ENCODE measurements around the gene RRM2.

Gene RRM2

DNA sequence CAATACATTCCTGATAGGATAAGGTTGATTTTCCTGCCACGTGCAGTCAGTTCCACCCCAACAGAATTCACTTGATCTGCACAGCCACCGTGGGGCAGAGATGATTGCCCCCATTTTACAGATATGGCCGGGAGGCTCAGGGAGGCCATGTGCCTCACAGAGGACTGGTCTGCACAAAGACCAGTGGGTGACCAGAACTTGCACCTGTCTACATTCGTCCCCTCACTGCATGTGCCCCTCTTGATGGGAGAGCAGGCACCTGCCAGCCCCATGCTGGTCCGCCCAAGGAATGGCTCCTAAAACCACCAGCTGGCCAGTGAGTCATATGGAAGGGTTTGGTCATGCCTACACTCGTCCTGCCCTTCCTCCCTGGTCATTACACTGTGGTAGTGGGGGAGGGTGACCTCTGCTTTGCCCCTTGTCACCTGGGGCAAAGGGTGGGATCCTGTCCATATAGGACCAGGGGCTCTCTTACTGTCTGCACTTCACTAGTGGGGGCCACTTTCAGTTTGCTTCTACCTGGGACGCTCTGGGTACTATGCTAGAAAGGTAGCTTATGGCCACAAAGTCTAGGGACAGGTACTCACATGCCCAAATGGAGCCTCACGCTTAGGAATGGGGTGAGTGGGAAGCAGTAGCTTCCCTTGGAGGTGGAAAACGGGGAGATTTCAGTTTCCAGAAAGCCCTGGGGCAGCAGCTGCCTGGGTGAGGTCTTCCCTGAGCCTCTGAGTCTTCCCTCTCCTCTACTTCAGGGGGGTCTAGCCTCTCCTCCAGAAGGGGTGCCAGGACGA is 14.7 kb downstream of the RRM2 start:
- DNase-seq (ENCODE audit: low spot score): no peak
- no peak overlapping the region for H3K27ac ChIP-seq
- H3K4me3 ChIP-seq: no peak overlapping the region
- TF ChIP-seq, protein P1, sequence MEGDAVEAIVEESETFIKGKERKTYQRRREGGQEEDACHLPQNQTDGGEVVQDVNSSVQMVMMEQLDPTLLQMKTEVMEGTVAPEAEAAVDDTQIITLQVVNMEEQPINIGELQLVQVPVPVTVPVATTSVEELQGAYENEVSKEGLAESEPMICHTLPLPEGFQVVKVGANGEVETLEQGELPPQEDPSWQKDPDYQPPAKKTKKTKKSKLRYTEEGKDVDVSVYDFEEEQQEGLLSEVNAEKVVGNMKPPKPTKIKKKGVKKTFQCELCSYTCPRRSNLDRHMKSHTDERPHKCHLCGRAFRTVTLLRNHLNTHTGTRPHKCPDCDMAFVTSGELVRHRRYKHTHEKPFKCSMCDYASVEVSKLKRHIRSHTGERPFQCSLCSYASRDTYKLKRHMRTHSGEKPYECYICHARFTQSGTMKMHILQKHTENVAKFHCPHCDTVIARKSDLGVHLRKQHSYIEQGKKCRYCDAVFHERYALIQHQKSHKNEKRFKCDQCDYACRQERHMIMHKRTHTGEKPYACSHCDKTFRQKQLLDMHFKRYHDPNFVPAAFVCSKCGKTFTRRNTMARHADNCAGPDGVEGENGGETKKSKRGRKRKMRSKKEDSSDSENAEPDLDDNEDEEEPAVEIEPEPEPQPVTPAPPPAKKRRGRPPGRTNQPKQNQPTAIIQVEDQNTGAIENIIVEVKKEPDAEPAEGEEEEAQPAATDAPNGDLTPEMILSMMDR (IDR thresholded peaks at IDR 0.05): no peak

DNA sequence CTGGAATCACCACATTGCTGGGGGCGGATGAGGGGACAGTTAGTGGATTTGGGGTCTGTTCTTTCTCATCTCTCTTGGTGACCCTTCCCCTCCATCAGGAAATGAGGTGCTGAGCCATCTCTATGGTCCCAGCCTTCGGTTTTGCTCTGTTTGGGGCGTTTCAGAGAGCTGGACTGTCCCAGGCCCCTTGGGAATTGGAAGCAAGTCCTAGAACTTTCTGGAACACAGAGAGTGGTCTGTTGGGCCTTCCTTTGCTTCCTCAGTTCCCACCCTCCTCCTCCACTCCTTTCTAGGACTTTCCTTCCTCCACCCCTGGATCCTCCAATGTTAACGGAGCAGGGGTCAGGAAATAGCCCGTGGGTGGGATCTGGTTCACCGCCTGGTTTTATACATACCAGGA is 17.0 kb downstream of the RRM2 start:
- no peak for DNase-seq (ENCODE audit: low spot score)
- TF ChIP-seq, protein P1 (IDR thresholded peaks at IDR 0.05): no peak
- Histone ChIP-seq H3K4me3 (no peak overlapping the region), H3K27ac (no peak overlapping the region)

DNA sequence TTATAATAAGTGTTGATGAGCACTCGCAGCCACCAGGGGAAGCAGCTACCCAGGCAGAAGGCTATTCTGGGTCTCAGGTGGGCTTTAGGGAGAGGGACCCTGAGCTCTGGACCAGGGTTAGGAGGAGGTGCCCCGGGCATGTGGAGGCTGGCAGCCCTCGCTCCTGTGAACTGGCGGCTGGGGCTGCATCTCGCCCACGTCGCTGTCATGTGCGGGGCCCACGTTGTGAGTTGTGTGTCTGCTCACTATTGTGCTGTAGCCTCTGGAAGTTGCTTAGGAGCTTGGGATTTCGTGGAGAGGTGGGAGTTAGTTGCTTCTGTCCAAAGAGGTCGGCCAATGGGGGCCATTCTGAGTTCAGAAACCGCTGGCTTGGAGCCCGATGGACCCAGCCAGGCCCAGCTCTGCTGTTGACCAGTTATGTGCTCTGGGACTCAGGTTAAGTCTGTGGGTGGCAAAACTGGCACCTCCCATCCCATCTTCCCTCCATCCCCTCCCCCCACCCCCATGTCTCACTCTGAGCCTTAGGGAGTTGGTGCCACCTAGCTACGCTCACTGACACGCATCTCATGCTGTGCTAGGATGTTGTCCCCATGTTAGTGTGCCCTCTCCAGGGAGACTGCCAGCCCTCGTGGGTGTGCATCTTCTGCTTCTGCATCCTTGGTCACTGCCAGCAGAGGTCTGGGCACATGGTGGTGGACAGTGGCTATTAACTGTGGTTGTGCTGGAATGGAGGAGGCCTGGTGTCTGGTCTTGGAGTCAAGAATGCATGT is 18.5 kb downstream of the RRM2 start:
- no peak overlapping the region for H3K4me3 ChIP-seq
- H3K27ac ChIP-seq: no peak overlapping the region
- no peak for DNase-seq (ENCODE audit: low spot score)
- TF ChIP-seq, protein P1 (IDR thresholded peaks at IDR 0.05): no peak

DNA sequence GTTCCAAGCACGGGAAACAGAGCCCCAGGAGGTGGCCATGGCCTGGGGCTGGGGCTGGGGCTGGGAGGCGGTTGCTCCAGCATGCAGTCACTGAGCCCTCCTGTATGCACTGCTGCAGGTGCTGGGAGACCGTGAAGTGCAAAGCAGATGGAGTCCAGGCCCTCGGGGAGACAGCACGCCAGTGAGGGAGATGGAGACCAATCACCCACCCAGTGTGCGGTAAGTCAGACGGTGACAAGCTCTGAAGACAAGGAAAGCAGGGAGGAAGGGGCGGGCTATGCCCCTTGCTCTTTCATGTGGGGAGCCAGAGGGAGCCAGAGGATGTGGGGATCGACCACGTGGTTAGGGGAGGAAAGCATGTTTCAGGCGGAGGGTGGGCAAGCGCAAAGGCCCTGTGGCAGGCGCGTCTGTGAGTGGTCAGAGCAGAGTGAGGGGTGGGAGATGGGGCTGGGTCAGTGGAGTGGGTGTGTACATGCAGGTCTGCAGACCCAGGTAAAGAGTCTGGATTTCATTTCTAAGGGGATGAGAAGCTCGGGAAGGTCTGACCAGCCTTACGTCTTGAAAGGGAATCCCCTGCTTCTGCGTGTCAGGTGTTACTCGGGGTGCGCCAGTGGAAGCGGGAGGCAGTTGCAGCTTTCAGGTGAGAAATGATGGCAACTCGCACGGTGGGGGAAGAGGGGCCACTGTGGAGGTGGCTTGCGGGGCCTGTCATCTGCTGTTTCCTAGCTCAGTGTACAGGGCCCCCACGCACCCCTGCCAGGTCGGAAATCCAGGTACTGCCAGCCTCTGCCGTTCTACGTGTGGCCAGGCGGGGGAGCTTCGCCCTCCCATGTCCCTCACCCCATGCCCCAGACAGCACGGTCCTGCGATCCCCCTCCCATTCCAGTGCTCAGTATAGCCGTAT is 19.4 kb downstream of the RRM2 start:
- no peak overlapping the region for H3K4me3 ChIP-seq
- DNase-seq (ENCODE audit: low spot score): no peak
- no peak overlapping the region for H3K27ac ChIP-seq
- TF ChIP-seq, protein P1 (IDR thresholded peaks at IDR 0.05): no peak

DNA sequence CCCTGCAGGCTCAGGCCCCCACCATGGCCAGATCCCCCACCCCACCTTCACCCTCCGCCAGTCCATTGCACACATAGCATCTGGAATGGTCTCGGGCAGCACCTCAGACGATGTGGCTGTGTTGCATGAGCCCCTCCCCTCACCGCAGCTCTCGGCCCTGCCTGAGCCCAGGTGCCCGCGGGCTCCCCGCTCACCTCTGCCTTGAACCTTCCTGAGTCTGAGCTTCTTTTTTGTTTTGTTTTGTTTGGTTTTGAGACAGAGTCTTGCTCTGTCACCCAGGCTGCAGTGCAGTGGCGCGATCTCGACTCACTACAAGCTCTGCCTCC is 20.1 kb downstream of the RRM2 start:
- DNase-seq (ENCODE audit: low spot score): no peak
- Histone ChIP-seq H3K27ac (no peak overlapping the region), H3K4me3 (no peak overlapping the region)
- TF ChIP-seq, protein P1 (IDR thresholded peaks at IDR 0.05): no peak

DNA sequence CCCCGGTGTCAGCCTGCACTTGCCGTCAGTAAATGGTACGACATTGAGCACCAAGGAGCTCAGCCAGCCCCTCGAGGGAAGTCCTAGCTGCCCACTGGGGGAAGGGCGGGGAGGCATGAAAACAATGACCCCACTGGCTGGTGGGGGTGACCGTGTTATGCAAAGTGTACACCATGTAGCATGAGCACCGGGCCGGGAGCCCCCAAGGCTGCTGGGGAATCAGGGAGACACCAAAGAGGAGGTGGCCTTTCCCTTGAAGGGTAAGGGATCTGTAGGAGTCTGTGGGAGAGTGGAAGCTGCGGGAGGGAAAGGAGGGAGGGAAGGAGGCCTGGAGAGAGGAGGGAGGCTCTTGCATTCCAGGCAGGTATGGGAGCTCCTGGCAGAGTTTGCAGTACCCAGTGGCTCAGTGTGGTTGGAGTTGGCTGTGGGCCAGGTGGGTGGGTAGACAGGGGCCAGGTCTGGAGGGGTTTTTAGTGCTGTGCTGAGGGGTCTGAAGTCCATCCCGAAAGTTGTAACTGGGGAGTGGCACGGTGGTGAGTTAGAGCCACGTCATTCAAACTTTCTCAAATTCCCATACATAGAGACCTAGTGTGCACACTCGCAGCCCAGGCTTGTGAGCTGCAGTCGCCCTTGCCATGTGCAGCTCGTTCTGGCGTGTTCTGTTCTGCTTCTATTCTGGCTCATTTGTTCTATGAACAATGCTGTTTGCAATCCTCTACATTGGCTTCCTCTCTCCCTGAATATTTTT is 22.4 kb downstream of the RRM2 start:
- Histone ChIP-seq H3K4me3 (no peak overlapping the region), H3K27ac (no peak overlapping the region)
- DNase-seq (ENCODE audit: low spot score): no peak
- TF ChIP-seq, protein P1 (IDR thresholded peaks at IDR 0.05): no peak
